K562 (cell line): ENCODE results near the gene ZER1. TPM values are rescaled to one million over a fixed set of nuclear protein-coding genes. Genes with fewer than 3 reads are reported as not detected.

Experiments used
- ARNT ChIP-seq, 2 experiments: fragments of 450-650 bp; IDR thresholded peaks; 2 replicates each; pipeline ENCODE4 v1.6.1; 2016; ENCODE audit warnings: mild to moderate bottlenecking in 1 of 2
- ATF1 ChIP-seq, 2 experiments: fragments of 450-650 bp in 1 of 2; IDR thresholded peaks; 2 replicates each; pipeline ENCODE4 v1.6.1; 2016; ENCODE audit warnings: missing compliant biosample characterization in 1 of 2, missing genetic modification characterization in 1 of 2
- ATF6 ChIP-seq: sonication (generic); formaldehyde crosslinking; IDR thresholded peaks from 2 replicates; pipeline ENCODE4 v1.4.0; 2020; ENCODE audit warnings: mild to moderate bottlenecking, missing genetic modification reagents
- BDP1 ChIP-seq: IDR thresholded peaks from 3 replicates; pipeline ENCODE4 v1.6.1; 2011; ENCODE audit not compliant: insufficient read length, insufficient read depth
- GABPA ChIP-seq: fragments of 200-800 bp; sonication (Bioruptor generic); conservative IDR thresholded peaks from 2 replicates; pipeline ENCODE4 v1.6.1; 2016; ENCODE audit warnings: low read depth, missing genetic modification characterization, missing compliant biosample characterization
- GABPB1 ChIP-seq: sonication (generic); formaldehyde crosslinking; IDR thresholded peaks from 2 replicates; pipeline ENCODE4 v1.8.0; 2022; ENCODE audit warnings: mild to moderate bottlenecking, missing genetic modification reagents
- HDAC1 ChIP-seq, 2 experiments: fragments of 450-650 bp; IDR thresholded peaks; 2 replicates each; pipeline ENCODE4 v1.6.1; 2016 to 2017; ENCODE audit warnings: inconsistent platforms in 1 of 2, mild to moderate bottlenecking in 1 of 2, moderate library complexity in 1 of 2
- HNRNPL ChIP-seq: fragments of 200-400 bp; formaldehyde crosslinking; IDR thresholded peaks from 2 replicates; pipeline ENCODE4 v1.6.1; 2017; ENCODE audit warnings: low read depth, mild to moderate bottlenecking, low read length
- HSF4 ChIP-seq: fragments of 250-450 bp; sonication (Bioruptor Pico); IDR thresholded peaks from 2 replicates; pipeline ENCODE4 v2.1.2; 2022; ENCODE audit warnings: mild to moderate bottlenecking, moderate library complexity, borderline replicate concordance
- KAT7 ChIP-seq: sonication (generic); formaldehyde crosslinking; IDR thresholded peaks from 2 replicates; pipeline ENCODE4 v1.8.0; 2022; ENCODE audit warnings: missing genetic modification reagents, mild to moderate bottlenecking, borderline replicate concordance
- MECOM ChIP-seq: fragments of 250-450 bp; sonication (Bioruptor Pico); IDR thresholded peaks from 2 replicates; pipeline ENCODE4 v1.8.0; 2022; ENCODE audit warnings: inconsistent platforms
- NFIX ChIP-seq: fragments of 250-450 bp; sonication (Bioruptor Pico); IDR thresholded peaks from 2 replicates; pipeline ENCODE4 v1.4.0; 2020; ENCODE audit warnings: low read depth, mild to moderate bottlenecking, moderate library complexity
- PHB ChIP-seq: fragments of 250-450 bp; sonication (Bioruptor Pico); IDR thresholded peaks from 2 replicates; pipeline ENCODE4 v1.5.0; 2021
- POLR2AphosphoS2 ChIP-seq: IDR thresholded peaks from 2 replicates; pipeline ENCODE4 v1.6.1; 2012; ENCODE audit warnings: low read length, improper control_type of control experiment
- PPARD ChIP-seq: fragments of 250-450 bp; sonication (Bioruptor Pico); IDR thresholded peaks from 2 replicates; pipeline ENCODE4 v1.8.0; 2022; ENCODE audit warnings: inconsistent platforms, mild to moderate bottlenecking, moderate library complexity
- SAFB ChIP-seq: fragments of 200-400 bp; formaldehyde crosslinking; IDR thresholded peaks from 2 replicates; pipeline ENCODE4 v1.6.1; 2017; ENCODE audit warnings: low read depth, low read length, borderline replicate concordance
- TEAD1 ChIP-seq, 2 experiments: fragments of 450-650 bp in 1 of 2; sonication (generic) in 1 of 2; formaldehyde crosslinking; IDR thresholded peaks; 2 replicates each; pipeline versions ENCODE4 v1.4.0 to v1.8.0; 2020 to 2022; ENCODE audit warnings: mild to moderate bottlenecking in 2 of 2, missing genetic modification reagents in 1 of 2
- TRIM24 ChIP-seq, 2 experiments: fragments of 450-650 bp; IDR thresholded peaks; 2 replicates each; pipeline ENCODE4 v1.6.1; 2016
- ZBTB7A ChIP-seq: IDR thresholded peaks from 2 replicates; pipeline ENCODE4 v1.6.1; 2011; ENCODE audit warnings: low read depth, mild to moderate bottlenecking, low read length, moderate library complexity, borderline replicate concordance; ENCODE audit not compliant: control insufficient read depth
- ZC3H8 ChIP-seq: fragments of 450-650 bp; IDR thresholded peaks from 2 replicates; pipeline ENCODE4 v1.6.1; 2017
- ZEB2 ChIP-seq: fragments of 450-650 bp; IDR thresholded peaks from 2 replicates; pipeline ENCODE4 v1.6.1; 2016
- ZMIZ1 ChIP-seq, 2 experiments: fragments of 150-350 bp in 1 of 2; IDR thresholded peaks; 2 replicates each; pipeline ENCODE4 v1.6.1; 2012 to 2016; ENCODE audit warnings: low read depth in 2 of 2, low read length in 2 of 2, mild to moderate bottlenecking in 1 of 2, moderate library complexity in 1 of 2
- ZNF75A ChIP-seq: fragments of 450-650 bp; formaldehyde crosslinking; IDR thresholded peaks from 2 replicates; pipeline ENCODE4 v1.4.0; 2020; ENCODE audit warnings: mild to moderate bottlenecking
- polyA plus RNA-seq, 8 experiments: library from polyadenylated mRNA; depleted of rRNA in 4 of 8; stranded (reverse) in 5 of 8; unstranded in 3 of 8; fragments of >200 nt; fragmentation: Nextera tagmentation in 2 of 8; fragmentation: Illumina TruSeq in 1 of 8; extraction: Ambion mirVana in 2 of 8; extraction: Trizol in 1 of 8; gene quantifications; 2 replicates each; pipeline versions ENCODE4 v1.2.1 to v1.2.3, GENCODE V29; 2011 to 2014; ENCODE audit warnings: inconsistent platforms in 1 of 8, missing spikeins in 1 of 8
- total RNA-seq, 7 experiments: library from RNA; depleted of rRNA in 6 of 7; stranded (reverse); fragments of >200 nt in 6 of 7; fragmentation: Illumina TruSeq in 2 of 7; extraction: Trizol in 2 of 7; gene quantifications; 2 replicates each; pipeline versions ENCODE4 v1.2.1 to v1.2.3, GENCODE V29; 2011 to 2021; ENCODE audit warnings: low replicate concordance in 1 of 7
- TF ChIP-seq, protein P1 (sequence below): fragments of 250-450 bp; sonication (Bioruptor Pico); IDR thresholded peaks from 2 replicates; pipeline ENCODE4 v1.8.0; 2021; ENCODE audit warnings: moderate library complexity, mild to moderate bottlenecking, inconsistent platforms

ZER1 gene
- total and polyA plus RNA-seq, 9 of the 15 experiments (the other 6 are each of a cell fraction or from before 2014, with no cell fraction given), result 0.07 to 10.7 (median 6.2) TPM

GRCh38 chr9:128723866-128724743, 47.6 kb downstream of the ZER1 start, which contains the start of gene ZDHHC12 (continued):
- TF ChIP-seq GABPB1 (CRISPR knock-in tag) (peak; percentile 82), ZEB2 (peak; percentile 71), ATF1 (CRISPR knock-in tag; IDR thresholded peaks at IDR 0.05) (no peak), ATF1 (tag; IDR thresholded peaks at IDR 0.05) (peak; percentile 51; the same call in 1 of the 2 replicates), NFIX (CRISPR knock-in tag) (no peak), HNRNPL (0 out of 2 replicates have a peak, but pooled peaks have one; percentile 10), ATF6 (CRISPR knock-in tag) (0 out of 2 replicates have a peak, but pooled peaks have one; percentile 46), PHB (0 out of 2 replicates have a peak, but pooled peaks have one; percentile 41), SAFB (no peak), KAT7 (CRISPR knock-in tag) (peak; percentile 8; the same call in 1 of the 2 replicates), ARNT (IDR thresholded peaks at IDR 0.05) (peak in 1 of 2 experiments; percentile 63; a peak in 1 of 4 replicates), HDAC1 (IDR thresholded peaks at IDR 0.05) (peak in 1 of 2 experiments; percentile 72; a peak in 2 of 4 replicates), BDP1 (no peak), HSF4 (no peak), TEAD1 (CRISPR knock-in tag; IDR thresholded peaks at IDR 0.05) (peak in 1 of 2 experiments; percentile 48; a peak in 1 of 4 replicates), POLR2AphosphoS2 (peak; percentile 84; the same call in 1 of the 2 replicates), ZNF75A (CRISPR knock-in tag) (no peak), GABPA (tag) (peak; percentile 73), TRIM24 (IDR thresholded peaks at IDR 0.05) (peak in 1 of 2 experiments; percentile 43; a peak in 1 of 4 replicates), MECOM (no peak), ZBTB7A (0 out of 2 replicates have a peak, but pooled peaks have one; percentile 57), ZMIZ1 (IDR thresholded peaks at IDR 0.05; ENCODE audit: low read depth in 2 of 2, low read length in 2 of 2) (no peak), ZC3H8 (no peak), PPARD (no peak)
- TF ChIP-seq, protein P1, sequence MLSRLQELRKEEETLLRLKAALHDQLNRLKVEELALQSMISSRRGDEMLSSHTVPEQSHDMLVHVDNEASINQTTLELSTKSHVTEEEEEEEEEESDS (CRISPR knock-in tag), result no peak
